WTC11 (cell line): ENCODE measurements around the gene SSBP2. TPM values are rescaled to one million over a fixed set of nuclear protein-coding genes. Genes with fewer than 3 reads are reported as not detected.
A peak's percentile ranks its signal among the peaks of the same experiment; 100 is the strongest.
"Not testable (repeated sequence)": the region's sequence is repeated elsewhere in the genome, so short reads cannot be mapped to it uniquely, and the experiment has no call there.

Source experiments
- ATAC-seq: fragments of 200-7000 bp; cut with Tn5 transposase; 2 replicates; pipeline ENCODE4 v1.10.0; 2021; ENCODE audit warnings: mild to moderate bottlenecking, moderate library complexity
- CTCF ChIA-PET: fragments of 300-600 bp; sonication (Branson Sonifier 250); formaldehyde crosslinking; loops from one replicate; lab custom pipeline; 2021; ENCODE audit warnings: antibody characterized with exemption; lab: Charles Lee
- POLR2A ChIA-PET: fragments of 350-600 bp; sonication (Branson Sonifier 250); formaldehyde crosslinking; loops from one replicate; lab custom pipeline; 2021; ENCODE audit warnings: antibody characterized with exemption; lab: Charles Lee
- DNase-seq: peaks from one replicate; pipeline ENCODE4 v3.0.0; 2021; ENCODE audit warnings: low spot score
- H3K27ac Mint-ChIP-seq: 2 replicates; pipeline ENCODE4 v1.8.0; 2021; ENCODE audit warnings: mixed read lengths
- H3K27me3 Mint-ChIP-seq: 2 replicates; pipeline ENCODE4 v1.8.0; 2021; ENCODE audit warnings: low read depth, mild to moderate bottlenecking, moderate library complexity, mixed read lengths
- H3K36me3 Mint-ChIP-seq: 2 replicates; pipeline ENCODE4 v1.8.0; 2021; ENCODE audit warnings: mixed read lengths
- H3K4me1 Mint-ChIP-seq: 2 replicates; pipeline ENCODE4 v1.8.0; 2022; ENCODE audit warnings: mixed read lengths
- H3K4me3 Mint-ChIP-seq: 2 replicates; pipeline ENCODE4 v1.8.0; 2021; ENCODE audit warnings: mild to moderate bottlenecking, moderate library complexity, mixed read lengths
- H3K9me3 Mint-ChIP-seq: 2 replicates; pipeline ENCODE4 v1.8.0; 2021; ENCODE audit warnings: mixed read lengths
- ATF2 ChIP-seq: sonication (generic); formaldehyde crosslinking; IDR thresholded peaks from 2 replicates; pipeline ENCODE4 v1.8.1; 2022; ENCODE audit warnings: low read depth, missing genetic modification reagents, borderline replicate concordance
- ATF3 ChIP-seq: sonication (generic); formaldehyde crosslinking; conservative IDR thresholded peaks from 2 replicates; pipeline ENCODE4 v1.8.1; 2022; ENCODE audit warnings: mild to moderate bottlenecking, missing genetic modification reagents
- CREM ChIP-seq: sonication (generic); formaldehyde crosslinking; IDR thresholded peaks from 2 replicates; pipeline ENCODE4 v1.8.1; 2022; ENCODE audit warnings: mild to moderate bottlenecking, missing genetic modification reagents, moderate library complexity
- E2F5 ChIP-seq: sonication (generic); formaldehyde crosslinking; IDR thresholded peaks from 2 replicates; pipeline ENCODE4 v1.8.1; 2022; ENCODE audit warnings: mild to moderate bottlenecking, moderate library complexity, missing genetic modification reagents
- ETV6 ChIP-seq: sonication (generic); formaldehyde crosslinking; IDR thresholded peaks from 2 replicates; pipeline ENCODE4 v1.8.1; 2022; ENCODE audit warnings: mild to moderate bottlenecking, missing genetic modification reagents
- FOXJ3 ChIP-seq: sonication (generic); formaldehyde crosslinking; IDR thresholded peaks from 2 replicates; pipeline ENCODE4 v1.9.0; 2021; ENCODE audit warnings: missing genetic modification reagents, mild to moderate bottlenecking, borderline replicate concordance
- FOXP4 ChIP-seq: sonication (generic); formaldehyde crosslinking; IDR thresholded peaks from 2 replicates; pipeline ENCODE4 v1.8.0; 2022; ENCODE audit warnings: mild to moderate bottlenecking, missing genetic modification reagents
- HMGA2 ChIP-seq: fragments of 250-450 bp; sonication (Bioruptor Pico); IDR thresholded peaks from 2 replicates; pipeline ENCODE4 v1.4.0; 2021; ENCODE audit warnings: mild to moderate bottlenecking, moderate library complexity
- JUN ChIP-seq: sonication (generic); formaldehyde crosslinking; IDR thresholded peaks from 2 replicates; pipeline ENCODE4 v1.8.0; 2023; ENCODE audit warnings: mild to moderate bottlenecking, missing genetic modification reagents
- MAX ChIP-seq: sonication (generic); formaldehyde crosslinking; IDR thresholded peaks from 2 replicates; pipeline ENCODE4 v1.8.0; 2022; ENCODE audit warnings: mild to moderate bottlenecking, missing genetic modification reagents
- NFATC4 ChIP-seq: fragments of 250-450 bp; sonication (Bioruptor Pico); IDR thresholded peaks from 2 replicates; pipeline ENCODE4 v1.9.0; 2021; ENCODE audit warnings: mild to moderate bottlenecking
- NFE2L1 ChIP-seq: sonication (generic); formaldehyde crosslinking; IDR thresholded peaks from 2 replicates; pipeline ENCODE4 v1.8.1; 2023; ENCODE audit warnings: missing genetic modification reagents
- NFYB ChIP-seq: sonication (generic); formaldehyde crosslinking; conservative IDR thresholded peaks from 2 replicates; pipeline ENCODE4 v1.8.0; 2022; ENCODE audit warnings: low read depth, missing genetic modification reagents
- NR3C1 ChIP-seq: sonication (generic); formaldehyde crosslinking; conservative IDR thresholded peaks from 2 replicates; pipeline ENCODE4 v1.8.1; 2023; ENCODE audit warnings: low read depth, mild to moderate bottlenecking, missing genetic modification reagents
- SMAD4 ChIP-seq: sonication (generic); formaldehyde crosslinking; IDR thresholded peaks from 2 replicates; pipeline ENCODE4 v1.8.0; 2022; ENCODE audit warnings: mild to moderate bottlenecking, missing genetic modification reagents
- SP1 ChIP-seq: sonication (generic); formaldehyde crosslinking; conservative IDR thresholded peaks from 2 replicates; pipeline ENCODE4 v1.8.1; 2022; ENCODE audit warnings: missing genetic modification reagents
- TEAD1 ChIP-seq: sonication (generic); formaldehyde crosslinking; IDR thresholded peaks from 2 replicates; pipeline ENCODE4 v1.8.0; 2022; ENCODE audit warnings: mild to moderate bottlenecking, missing genetic modification reagents
- ZBTB21 ChIP-seq: sonication (generic); formaldehyde crosslinking; IDR thresholded peaks from 2 replicates; pipeline ENCODE4 v1.8.1; 2023; ENCODE audit warnings: mild to moderate bottlenecking, missing genetic modification reagents, borderline replicate concordance
- ZMAT4 ChIP-seq: fragments of 250-450 bp; sonication (Bioruptor Pico); IDR thresholded peaks from 2 replicates; pipeline ENCODE4 v1.9.0; 2021; ENCODE audit warnings: mild to moderate bottlenecking
- ZNF219 ChIP-seq: sonication (generic); formaldehyde crosslinking; IDR thresholded peaks from 2 replicates; pipeline ENCODE4 v1.8.0; 2023; ENCODE audit warnings: missing genetic modification reagents, mild to moderate bottlenecking, borderline replicate concordance
- ZNF281 ChIP-seq: sonication (generic); formaldehyde crosslinking; IDR thresholded peaks from 2 replicates; pipeline ENCODE4 v1.8.0; 2023; ENCODE audit warnings: mild to moderate bottlenecking, missing genetic modification reagents
- total RNA-seq: library from RNA; stranded (reverse); gene quantifications from 3 replicates; pipeline ENCODE4 v1.2.3, GENCODE V29; 2021

SSBP2 gene
- total RNA-seq, 1 experiment from 2014 or later = 24.9 TPM

GRCh38 chr5:81408496-81408895 lies 342.4 kb downstream of the SSBP2 start (continued):
- TF ChIP-seq ATF2 (CRISPR knock-in tag) = no peak
- no peak for TF ChIP-seq ZNF281 (CRISPR knock-in tag)
- TF ChIP-seq ZNF219 (CRISPR knock-in tag) = no peak
- TF ChIP-seq CREM (CRISPR knock-in tag) = no peak

- H3K27me3 Mint-ChIP-seq, H3K36me3 Mint-ChIP-seq, ATAC-seq, H3K4me3 Mint-ChIP-seq, DNase-seq, POLR2A ChIA-PET, H3K9me3 Mint-ChIP-seq, H3K27ac Mint-ChIP-seq, H3K4me1 Mint-ChIP-seq: not testable (repeated sequence)
- CTCF ChIA-PET = interaction anchor here (1.4 kb wide), 1 partner anchor 758 kb away, joined by 5 read pairs; no protein-coding TSS in a partner anchor
These were observed 343.1 kb downstream of the SSBP2 start for GRCh38 chr5:81407811-81408210.

- Mint-ChIP-seq H3K36me3 (no peaks in the 10 kb centered on the region), H3K4me1 (peaks cover 9% of the 10 kb centered on the region), H3K27ac (peak overlapping the region; percentile 27; the same call in 1 of the 2 replicates), H3K4me3 (no peak overlapping the region), H3K27me3 (no peaks in the 10 kb centered on the region), H3K9me3 (no peaks in the 10 kb centered on the region)
- ChIA-PET POLR2A (no interaction called here), CTCF (interaction anchor here (0.6 to 1.2 kb wide), 2 partner anchors 11 to 21 kb away, joined by 3 to 5 read pairs; partner anchors contain the start of gene ACOT12)
- DNase-seq = no peak
- TF ChIP-seq CREM (CRISPR knock-in tag) (no peak), MAX (CRISPR knock-in tag) (no peak)
- no peak for ATAC-seq
These were observed 345.6 kb downstream of the SSBP2 start for GRCh38 chr5:81405126-81405891.

- ChIA-PET POLR2A (no interaction called here), CTCF (interaction anchor here (1.5 kb wide), 1 partner anchor 9 kb away, joined by 7 read pairs; the partner anchor contains the start of gene ACOT12)
- ATAC-seq (no peak), DNase-seq (no peak)
- no peaks in the 10 kb centered on the region for H3K27me3 Mint-ChIP-seq
- no peak overlapping the region for H3K4me3 Mint-ChIP-seq
- H3K36me3 Mint-ChIP-seq = no peaks in the 10 kb centered on the region
- H3K27ac Mint-ChIP-seq = no peak overlapping the region
- no peaks in the 10 kb centered on the region for H3K9me3 Mint-ChIP-seq
- no peaks in the 10 kb centered on the region for H3K4me1 Mint-ChIP-seq
- TF ChIP-seq ZMAT4 = no peak
- TF ChIP-seq NFYB (CRISPR knock-in tag) = no peak
- TF ChIP-seq FOXJ3 (CRISPR knock-in tag) = no peak
- TF ChIP-seq E2F5 (CRISPR knock-in tag) = no peak
- TF ChIP-seq NFATC4 = no peak
- TF ChIP-seq FOXP4 (CRISPR knock-in tag) = no peak
- no peak for TF ChIP-seq JUN
- no peak for TF ChIP-seq NR3C1 (CRISPR knock-in tag)
- TF ChIP-seq HMGA2 = no peak
- TF ChIP-seq TEAD1 (CRISPR knock-in tag) = no peak
- no peak for TF ChIP-seq ZBTB21 (CRISPR knock-in tag)
- no peak for TF ChIP-seq ATF3
- no peak for TF ChIP-seq ETV6 (CRISPR knock-in tag)
- TF ChIP-seq SMAD4 (CRISPR knock-in tag) = no peak
- no peak for TF ChIP-seq NFE2L1 (CRISPR knock-in tag)
- no peak for TF ChIP-seq SP1 (CRISPR knock-in tag)
These were observed 348.5 kb downstream of the SSBP2 start for GRCh38 chr5:81402192-81402930.
